Activated CD4-positive, alpha-beta T cell treated with anti-CD3 and anti-CD28 coated beads for 36 hours (primary cell): ENCODE results near the gene RNF213. TPM values are rescaled to one million over a fixed set of nuclear protein-coding genes. Genes with fewer than 3 reads are reported as not detected.
A peak's percentile ranks its signal among the peaks of the same experiment; 100 is the strongest.

Experiments
- ATAC-seq: fragments of 200-7000 bp; cut with Tn5 transposase; one replicate; pipeline ENCODE4 v1.10.0; 2021; ENCODE audit warnings: mild to moderate bottlenecking, moderate library complexity
- CTCF ChIA-PET: fragments of 350-600 bp; sonication (Branson Sonifier 250); formaldehyde crosslinking; loops from one replicate; lab custom pipeline; 2021; ENCODE audit warnings: antibody characterized with exemption; lab: Charles Lee
- POLR2A ChIA-PET: fragments of 350-600 bp; sonication (Branson Sonifier 250); formaldehyde crosslinking; loops from one replicate; lab custom pipeline; 2021; ENCODE audit warnings: antibody characterized with exemption, inconsistent platforms; lab: Charles Lee
- DNase-seq: peaks from one replicate; pipeline ENCODE4 v3.0.0-alpha.2; 2020
- H3K27ac Mint-ChIP-seq: one replicate; pipeline ENCODE4 v1.8.0; 2021; ENCODE audit warnings: mixed read lengths
- H3K27me3 Mint-ChIP-seq: one replicate; pipeline ENCODE4 v1.8.0; 2021; ENCODE audit warnings: mixed read lengths
- H3K36me3 Mint-ChIP-seq: one replicate; pipeline ENCODE4 v1.8.0; 2021; ENCODE audit warnings: low read depth, mixed read lengths
- H3K4me1 Mint-ChIP-seq: one replicate; pipeline ENCODE4 v1.8.0; 2021; ENCODE audit warnings: mixed read lengths
- H3K4me3 Mint-ChIP-seq: one replicate; pipeline ENCODE4 v1.8.0; 2021; ENCODE audit warnings: mild to moderate bottlenecking, moderate library complexity, mixed read lengths
- H3K9me3 Mint-ChIP-seq: one replicate; pipeline ENCODE4 v1.8.0; 2021; ENCODE audit warnings: low read depth, mixed read lengths
- intact Hi-C, 2 experiments: fragments of 100-400 bp; cut with DNase I in 1 of 2; cut with micrococcal nuclease in 1 of 2; formaldehyde crosslinking; loops; one replicate each; pipeline versions ENCODE4 v1.14.2 to v1.15.1; 2022 to 2024; cut with DNase I, micrococcal nuclease
- total RNA-seq, 2 experiments: library from RNA; stranded (reverse); gene quantifications; one replicate each; pipeline ENCODE4 v1.2.3, GENCODE V29; 2021

RNF213 gene
- total RNA-seq, 2 experiments from 2014 or later = 334 to 366 TPM

DNA sequence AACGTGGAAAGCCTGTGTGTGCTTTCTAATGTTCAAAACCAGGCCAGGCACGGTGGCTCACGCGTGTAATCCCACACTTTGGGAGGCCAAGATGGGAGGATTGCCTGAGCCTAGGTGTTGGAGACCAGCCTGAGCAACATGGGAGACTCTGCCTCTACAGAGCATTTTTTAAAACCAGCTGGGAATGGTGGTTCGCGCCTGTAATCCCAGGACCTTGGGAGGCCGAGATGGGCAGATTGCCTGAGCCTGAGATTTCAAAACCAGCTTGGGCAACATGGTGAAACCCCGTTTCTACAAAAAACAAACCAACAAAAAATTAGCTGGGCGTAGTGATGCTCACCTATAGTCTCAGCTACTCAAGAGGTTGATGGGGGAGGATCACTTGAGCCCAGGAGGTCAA is 26.4 kb downstream of the RNF213 start:
- ATAC-seq (no peak), DNase-seq (no peak)
- peaks cover 5% of the 10 kb centered on the region for H3K4me1 Mint-ChIP-seq
- intact Hi-C loops = no loop called here
- no peaks in the 10 kb centered on the region for H3K9me3 Mint-ChIP-seq
- H3K27ac Mint-ChIP-seq = peak overlapping the region; percentile 77
- H3K27me3 Mint-ChIP-seq = no peaks in the 10 kb centered on the region
- POLR2A ChIA-PET = no interaction called here
- CTCF ChIA-PET = interaction anchor here (0.7 kb wide), 2 partner anchors 38 to 45 kb away, joined by 3 read pairs; no protein-coding TSS in a partner anchor
- H3K36me3 Mint-ChIP-seq = peaks cover 47% of the 10 kb centered on the region
- no peak overlapping the region for H3K4me3 Mint-ChIP-seq

- DNase-seq (no peak), ATAC-seq (no peak)
- peaks cover 55% of the 10 kb centered on the region for H3K36me3 Mint-ChIP-seq
- H3K27ac Mint-ChIP-seq = peak overlapping the region; percentile 77
- no peaks in the 10 kb centered on the region for H3K9me3 Mint-ChIP-seq
- no peak overlapping the region for H3K4me3 Mint-ChIP-seq
- intact Hi-C loops = no loop called here
- CTCF ChIA-PET = interaction anchor here (0.7 kb wide), 1 partner anchor 37 kb away, joined by 3 read pairs; no protein-coding TSS in a partner anchor
- peaks cover 5% of the 10 kb centered on the region for H3K4me1 Mint-ChIP-seq
- no peaks in the 10 kb centered on the region for H3K27me3 Mint-ChIP-seq
- POLR2A ChIA-PET = no interaction called here
Observed at GRCh38 chr17:80287806-80288567, 27.3 kb downstream of the RNF213 start.

DNA sequence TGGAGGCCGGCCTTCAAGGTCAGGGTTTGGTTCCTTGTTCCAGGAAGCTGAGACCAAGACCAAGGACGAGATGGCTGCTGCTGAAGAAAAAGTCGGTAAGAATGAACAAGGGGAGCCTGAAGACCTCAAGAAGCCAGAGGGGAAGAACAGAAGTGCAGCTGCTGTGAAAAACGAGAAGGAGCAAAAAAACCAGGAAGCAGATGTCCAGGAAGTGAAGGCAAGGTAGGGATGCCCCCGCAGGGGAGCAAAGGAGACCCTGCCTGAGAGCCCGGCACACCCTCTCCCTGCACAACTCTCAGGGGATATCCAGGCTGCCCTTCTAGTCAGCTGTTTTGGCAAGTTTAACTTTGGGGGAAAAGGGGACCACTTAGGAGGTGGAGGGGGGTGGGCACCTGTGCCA is 29.0 kb downstream of the RNF213 start:
- Mint-ChIP-seq H3K9me3 (no peaks in the 10 kb centered on the region), H3K36me3 (peaks cover 59% of the 10 kb centered on the region), H3K4me3 (no peak overlapping the region), H3K27me3 (no peaks in the 10 kb centered on the region), H3K4me1 (peaks cover 10% of the 10 kb centered on the region), H3K27ac (peak overlapping the region; percentile 21)
- intact Hi-C loops = no loop called here
- ATAC-seq (no peak), DNase-seq (no peak)
- ChIA-PET CTCF (no interaction called here), POLR2A (no interaction called here)

GRCh38 chr17:80290156-80290555 is 29.5 kb downstream of the RNF213 start:
- peaks cover 10% of the 10 kb centered on the region for H3K4me1 Mint-ChIP-seq
- H3K9me3 Mint-ChIP-seq = no peaks in the 10 kb centered on the region
- no peaks in the 10 kb centered on the region for H3K27me3 Mint-ChIP-seq
- CTCF ChIA-PET = no interaction called here
- H3K4me3 Mint-ChIP-seq = no peak overlapping the region
- ATAC-seq (no peak), DNase-seq (no peak)
- intact Hi-C loops = no loop called here
- H3K36me3 Mint-ChIP-seq = peaks cover 63% of the 10 kb centered on the region
- peak overlapping the region; percentile 39 for H3K27ac Mint-ChIP-seq
- POLR2A ChIA-PET = no interaction called here

DNA sequence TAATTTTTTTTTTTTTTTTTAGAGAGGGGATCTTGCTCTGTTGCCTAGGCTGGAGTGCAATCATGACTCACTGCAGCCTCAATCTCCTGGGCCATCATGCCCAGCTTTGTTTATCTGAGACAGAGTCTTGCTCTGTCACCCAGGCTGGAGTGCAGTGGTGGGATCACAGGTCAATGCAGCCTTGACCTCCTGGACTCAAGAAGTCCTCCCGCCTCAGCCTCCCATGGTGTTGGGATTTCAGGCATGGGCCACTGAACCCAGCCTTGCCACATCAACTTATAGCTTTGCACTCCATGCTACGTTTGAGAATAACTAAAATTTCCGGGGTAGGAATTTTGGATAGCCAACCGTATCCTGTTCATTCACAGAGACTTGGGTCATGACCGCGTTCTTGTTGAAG is 30.6 kb downstream of the RNF213 start:
- H3K27me3 Mint-ChIP-seq = no peaks in the 10 kb centered on the region
- no peak overlapping the region for H3K27ac Mint-ChIP-seq
- CTCF ChIA-PET = no interaction called here
- H3K9me3 Mint-ChIP-seq = no peaks in the 10 kb centered on the region
- POLR2A ChIA-PET = no interaction called here
- H3K36me3 Mint-ChIP-seq = peaks cover 70% of the 10 kb centered on the region
- peaks cover 10% of the 10 kb centered on the region for H3K4me1 Mint-ChIP-seq
- no peak overlapping the region for H3K4me3 Mint-ChIP-seq
- DNase-seq (no peak), ATAC-seq (no peak)
- intact Hi-C loops = no loop called here

- ATAC-seq (no peak), DNase-seq (no peak)
- H3K36me3 Mint-ChIP-seq = peaks cover 76% of the 10 kb centered on the region
- H3K27ac Mint-ChIP-seq = no peak overlapping the region
- POLR2A ChIA-PET = no interaction called here
- intact Hi-C loops = no loop called here
- no peaks in the 10 kb centered on the region for H3K27me3 Mint-ChIP-seq
- H3K9me3 Mint-ChIP-seq = no peaks in the 10 kb centered on the region
- H3K4me3 Mint-ChIP-seq = no peak overlapping the region
- H3K4me1 Mint-ChIP-seq = peaks cover 10% of the 10 kb centered on the region
- CTCF ChIA-PET = no interaction called here
Observed at GRCh38 chr17:80291691-80292487, 31.2 kb downstream of the RNF213 start.

DNA sequence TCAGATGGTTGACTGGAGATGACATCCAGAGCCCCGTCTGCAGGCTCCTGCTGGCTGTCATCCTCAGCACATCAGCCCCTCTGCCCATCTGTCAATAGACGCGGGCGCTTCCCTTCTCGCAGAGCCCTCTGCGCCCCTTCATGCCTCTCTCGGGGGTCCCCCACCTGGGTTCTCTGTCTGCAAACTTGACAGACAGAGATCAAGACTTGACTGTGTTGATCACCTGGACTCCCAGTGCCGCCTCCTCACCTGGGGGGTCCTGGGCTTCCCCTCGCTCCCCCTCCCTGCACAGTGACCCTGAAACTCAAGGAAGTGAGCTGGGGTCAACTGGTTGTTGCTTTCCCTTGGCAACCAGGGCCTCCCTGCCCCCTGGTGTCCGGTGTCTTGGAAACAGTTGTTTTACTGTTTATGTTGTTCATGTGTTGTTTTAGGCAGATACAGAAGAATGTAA is 31.9 kb downstream of the RNF213 start:
- intact Hi-C loops = no loop called here
- ATAC-seq (no peak), DNase-seq (no peak)
- Mint-ChIP-seq H3K4me3 (no peak overlapping the region), H3K4me1 (peaks cover 8% of the 10 kb centered on the region), H3K9me3 (no peaks in the 10 kb centered on the region), H3K27ac (no peak overlapping the region), H3K36me3 (peaks cover 73% of the 10 kb centered on the region), H3K27me3 (no peaks in the 10 kb centered on the region)
- CTCF ChIA-PET = interaction anchor here (1.2 kb wide), 1 partner anchor 96 kb away, joined by 4 read pairs; no protein-coding TSS in a partner anchor
- POLR2A ChIA-PET = no interaction called here

GRCh38 chr17:80294210-80294609 is 33.6 kb downstream of the RNF213 start:
- POLR2A ChIA-PET = no interaction called here
- no peaks in the 10 kb centered on the region for H3K9me3 Mint-ChIP-seq
- H3K36me3 Mint-ChIP-seq = peaks cover 78% of the 10 kb centered on the region
- CTCF ChIA-PET = no interaction called here
- H3K27me3 Mint-ChIP-seq = no peaks in the 10 kb centered on the region
- intact Hi-C loops = no loop called here
- H3K27ac Mint-ChIP-seq = peak overlapping the region; percentile 19
- DNase-seq = no peak
- peaks cover 5% of the 10 kb centered on the region for H3K4me1 Mint-ChIP-seq
- no peak overlapping the region for H3K4me3 Mint-ChIP-seq
- no peak for ATAC-seq

DNA sequence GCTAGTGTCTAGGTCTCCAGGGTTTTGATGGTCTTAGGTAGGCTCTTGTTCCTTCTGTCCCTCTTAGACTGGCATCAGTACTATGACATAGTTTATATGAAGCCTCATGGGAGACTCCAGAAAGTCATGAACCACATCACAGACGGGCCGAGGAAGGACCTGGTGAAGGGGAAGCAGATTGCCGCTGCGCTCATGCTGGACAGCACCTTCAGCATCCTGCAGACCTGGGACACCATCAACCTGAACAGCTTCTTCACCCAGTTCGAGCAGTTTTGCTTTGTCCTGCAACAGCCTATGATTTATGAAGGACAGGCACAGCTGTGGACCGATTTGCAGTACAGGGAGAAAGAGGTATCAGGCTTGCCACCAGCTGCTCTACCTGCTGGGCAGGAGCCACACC is 34.0 kb downstream of the RNF213 start:
- peaks cover 78% of the 10 kb centered on the region for H3K36me3 Mint-ChIP-seq
- ATAC-seq = no peak
- CTCF ChIA-PET = interaction anchor here (2.1 kb wide), 1 partner anchor 212 kb away, joined by 6 read pairs; no protein-coding TSS in a partner anchor
- no peaks in the 10 kb centered on the region for H3K27me3 Mint-ChIP-seq
- POLR2A ChIA-PET = interaction anchor here (0.7 kb wide), 1 partner anchor 30 kb away, joined by 7 read pairs; no protein-coding TSS in a partner anchor
- intact Hi-C loops = no loop called here
- no peak for DNase-seq
- H3K4me1 Mint-ChIP-seq = peaks cover 8% of the 10 kb centered on the region
- peak overlapping the region; percentile 19 for H3K27ac Mint-ChIP-seq
- no peaks in the 10 kb centered on the region for H3K9me3 Mint-ChIP-seq
- H3K4me3 Mint-ChIP-seq = no peak overlapping the region

DNA sequence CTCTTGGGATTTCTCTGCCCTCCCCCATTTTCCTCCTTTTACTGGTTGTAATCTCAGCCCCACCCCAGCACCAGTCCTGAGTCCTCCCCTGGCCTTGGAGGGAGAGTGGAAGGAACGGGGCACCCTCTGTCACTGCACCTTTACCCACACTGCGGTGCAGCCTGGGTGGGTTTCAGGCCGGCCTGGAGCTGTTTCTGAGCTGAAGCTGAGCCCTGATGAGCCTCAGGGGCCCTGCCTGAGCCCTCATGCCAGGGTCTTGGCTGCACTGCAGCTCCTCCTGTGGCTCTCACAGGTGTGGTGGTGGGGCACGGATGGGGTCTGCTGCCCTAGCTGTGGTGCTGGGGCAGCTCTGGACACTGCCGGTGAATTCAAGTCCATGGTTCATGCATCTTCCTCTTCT is 34.5 kb downstream of the RNF213 start:
- Mint-ChIP-seq H3K36me3 (peaks cover 78% of the 10 kb centered on the region), H3K27me3 (no peaks in the 10 kb centered on the region), H3K27ac (peak overlapping the region; percentile 42), H3K4me1 (peaks cover 8% of the 10 kb centered on the region), H3K9me3 (no peaks in the 10 kb centered on the region), H3K4me3 (no peak overlapping the region)
- ATAC-seq = no peak
- ChIA-PET CTCF (interaction anchor here (2.1 kb wide), 1 partner anchor 213 kb away, joined by 6 read pairs; no protein-coding TSS in a partner anchor), POLR2A (interaction anchor here (0.7 kb wide), 1 partner anchor 31 kb away, joined by 7 read pairs; no protein-coding TSS in a partner anchor)
- intact Hi-C loops = no loop called here
- no peak for DNase-seq

DNA sequence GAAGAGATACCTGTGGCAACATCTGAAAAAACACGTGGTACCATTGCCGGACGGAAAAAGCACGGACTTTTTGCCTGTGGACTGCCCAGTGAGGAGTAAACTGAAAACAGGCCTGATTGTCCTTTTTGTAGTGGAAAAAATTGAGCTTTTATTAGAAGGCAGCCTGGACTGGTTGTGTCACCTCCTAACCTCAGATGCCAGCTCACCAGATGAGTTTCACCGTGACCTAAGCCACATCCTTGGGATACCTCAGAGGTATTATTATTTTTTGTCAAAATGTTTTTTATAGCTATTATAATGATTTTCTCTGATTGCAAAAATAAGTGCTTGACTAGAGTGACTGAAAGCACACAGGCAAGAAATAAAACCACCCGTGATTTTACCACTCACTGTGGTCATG is 34.9 kb downstream of the RNF213 start:
- H3K27ac Mint-ChIP-seq = peak overlapping the region; percentile 42
- ChIA-PET POLR2A (interaction anchor here (0.7 kb wide), 1 partner anchor 31 kb away, joined by 7 read pairs; no protein-coding TSS in a partner anchor), CTCF (interaction anchor here (2.1 kb wide), 1 partner anchor 213 kb away, joined by 6 read pairs; no protein-coding TSS in a partner anchor)
- no peak for ATAC-seq
- DNase-seq = no peak
- peaks cover 8% of the 10 kb centered on the region for H3K4me1 Mint-ChIP-seq
- H3K4me3 Mint-ChIP-seq = no peak overlapping the region
- intact Hi-C loops = no loop called here
- no peaks in the 10 kb centered on the region for H3K27me3 Mint-ChIP-seq
- no peaks in the 10 kb centered on the region for H3K9me3 Mint-ChIP-seq
- H3K36me3 Mint-ChIP-seq = peaks cover 78% of the 10 kb centered on the region
